ENCODE measurements around the gene SNX27. TPM values are rescaled to one million over a fixed set of nuclear protein-coding genes. Genes with fewer than 3 reads are reported as not detected.
A peak's percentile ranks its signal among the peaks of the same experiment; 100 is the strongest.
"Not testable (repeated sequence)": the region's sequence is repeated elsewhere in the genome, so short reads cannot be mapped to it uniquely, and the experiment has no call there.

The SNX27 gene
- total RNA-seq, 3 donors from 2014 or later: 25.8 to 29.3 (median 26.1) TPM

GRCh38 chr1:151638812-151639211 lies 27.0 kb downstream of the SNX27 start:
- H3K4me3 Mint-ChIP-seq: no peak overlapping the region
- H3K9me3 Mint-ChIP-seq: no peaks in the 10 kb centered on the region
- peaks cover 14% of the 10 kb centered on the region for H3K36me3 Mint-ChIP-seq (ENCODE audit: insufficient read depth)
- no peaks in the 10 kb centered on the region for H3K27me3 Mint-ChIP-seq (ENCODE audit: low read depth)
- ATAC-seq (no peak), DNase-seq (no peak)
- peaks cover 8% of the 10 kb centered on the region for H3K4me1 Mint-ChIP-seq (ENCODE audit: low read depth)

- H3K36me3 Mint-ChIP-seq (ENCODE audit: insufficient read depth): peaks cover 18% of the 10 kb centered on the region
- DNase-seq (no peak), ATAC-seq (no peak)
- no peaks in the 10 kb centered on the region for H3K9me3 Mint-ChIP-seq
- no peaks in the 10 kb centered on the region for H3K27me3 Mint-ChIP-seq (ENCODE audit: low read depth)
- H3K4me3 Mint-ChIP-seq: no peak overlapping the region
- H3K4me1 Mint-ChIP-seq (ENCODE audit: low read depth): peaks cover 8% of the 10 kb centered on the region
Observed at GRCh38 chr1:151639466-151639865, 27.6 kb downstream of the SNX27 start.

- ATAC-seq: peak in 1 of 2 donors; percentile 46
- Mint-ChIP-seq H3K27me3 (ENCODE audit: low read depth) (no peaks in the 10 kb centered on the region), H3K36me3 (ENCODE audit: insufficient read depth) (peaks cover 24% of the 10 kb centered on the region), H3K9me3 (no peaks in the 10 kb centered on the region), H3K4me1 (ENCODE audit: low read depth) (peaks cover 14% of the 10 kb centered on the region), H3K4me3 (no peak overlapping the region)
- no peak for DNase-seq
Observed at GRCh38 chr1:151641229-151641628, 29.4 kb downstream of the SNX27 start.

- H3K36me3 Mint-ChIP-seq (ENCODE audit: insufficient read depth): peaks cover 28% of the 10 kb centered on the region
- not testable (repeated sequence) for ATAC-seq; DNase-seq; H3K9me3 Mint-ChIP-seq; H3K4me3 Mint-ChIP-seq; H3K27me3 Mint-ChIP-seq (ENCODE audit: low read depth)
- H3K4me1 Mint-ChIP-seq (ENCODE audit: low read depth): peaks cover 14% of the 10 kb centered on the region
Observed at GRCh38 chr1:151643085-151643484, 31.2 kb downstream of the SNX27 start.

GRCh38 chr1:151644001-151644400 lies 32.2 kb downstream of the SNX27 start:
- peaks cover 14% of the 10 kb centered on the region for H3K4me1 Mint-ChIP-seq (ENCODE audit: low read depth)
- DNase-seq: no peak
- H3K27me3 Mint-ChIP-seq (ENCODE audit: low read depth): no peaks in the 10 kb centered on the region
- H3K4me3 Mint-ChIP-seq: no peak overlapping the region
- no peak for ATAC-seq
- H3K36me3 Mint-ChIP-seq (ENCODE audit: insufficient read depth): peaks cover 26% of the 10 kb centered on the region
- peaks cover 5% of the 10 kb centered on the region for H3K9me3 Mint-ChIP-seq

GRCh38 chr1:151653397-151653796 lies 41.5 kb downstream of the SNX27 start:
- H3K9me3 Mint-ChIP-seq: no peaks in the 10 kb centered on the region
- ATAC-seq (no peak), DNase-seq (no peak)
- peaks cover 13% of the 10 kb centered on the region for H3K4me1 Mint-ChIP-seq (ENCODE audit: low read depth)
- no peaks in the 10 kb centered on the region for H3K27me3 Mint-ChIP-seq (ENCODE audit: low read depth)
- H3K4me3 Mint-ChIP-seq: no peak overlapping the region
- H3K36me3 Mint-ChIP-seq (ENCODE audit: insufficient read depth): peaks cover 11% of the 10 kb centered on the region

- Mint-ChIP-seq H3K36me3 (ENCODE audit: insufficient read depth) (peaks cover 18% of the 10 kb centered on the region), H3K27me3 (ENCODE audit: low read depth) (no peaks in the 10 kb centered on the region), H3K4me3 (no peak overlapping the region), H3K9me3 (no peaks in the 10 kb centered on the region), H3K4me1 (ENCODE audit: low read depth) (peaks cover 13% of the 10 kb centered on the region)
- ATAC-seq (no peak), DNase-seq (no peak)
Observed at GRCh38 chr1:151655371-151655770, 43.5 kb downstream of the SNX27 start.

- Mint-ChIP-seq H3K9me3 (no peaks in the 10 kb centered on the region), H3K4me3 (no peak overlapping the region), H3K27me3 (ENCODE audit: low read depth) (no peaks in the 10 kb centered on the region), H3K4me1 (ENCODE audit: low read depth) (peaks cover 8% of the 10 kb centered on the region), H3K36me3 (ENCODE audit: insufficient read depth) (peaks cover 35% of the 10 kb centered on the region)
- no peak for ATAC-seq
- DNase-seq: no peak
Observed at GRCh38 chr1:151661751-151662150, 49.9 kb downstream of the SNX27 start.

GRCh38 chr1:151668090-151668489 lies 56.2 kb downstream of the SNX27 start:
- no peak overlapping the region for H3K4me3 Mint-ChIP-seq
- no peak for ATAC-seq
- no peaks in the 10 kb centered on the region for H3K4me1 Mint-ChIP-seq (ENCODE audit: low read depth)
- H3K9me3 Mint-ChIP-seq: peaks cover 5% of the 10 kb centered on the region
- H3K27me3 Mint-ChIP-seq (ENCODE audit: low read depth): no peaks in the 10 kb centered on the region
- DNase-seq: no peak
- H3K36me3 Mint-ChIP-seq (ENCODE audit: insufficient read depth): peaks cover 40% of the 10 kb centered on the region

- not testable (repeated sequence) for ATAC-seq, DNase-seq
Observed at GRCh38 chr1:151670036-151670675, 58.3 kb downstream of the SNX27 start.

GRCh38 chr1:151673407-151673806 lies 61.6 kb downstream of the SNX27 start:
- ATAC-seq (no peak), DNase-seq (no peak)
- H3K4me1 Mint-ChIP-seq (ENCODE audit: low read depth): no peaks in the 10 kb centered on the region
- H3K4me3 Mint-ChIP-seq: no peak overlapping the region
- H3K36me3 Mint-ChIP-seq (ENCODE audit: insufficient read depth): peaks cover 41% of the 10 kb centered on the region
- H3K9me3 Mint-ChIP-seq: peaks cover 5% of the 10 kb centered on the region
- no peaks in the 10 kb centered on the region for H3K27me3 Mint-ChIP-seq (ENCODE audit: low read depth)

More at GRCh38 chr1:151670036-151670675, 58.3 kb downstream of the SNX27 start:
- H3K4me1 Mint-ChIP-seq (ENCODE audit: low read depth); H3K9me3 Mint-ChIP-seq; H3K4me3 Mint-ChIP-seq; H3K27me3 Mint-ChIP-seq (ENCODE audit: low read depth): not testable (repeated sequence)
- H3K36me3 Mint-ChIP-seq (ENCODE audit: insufficient read depth): peaks cover 38% of the 10 kb centered on the region

GRCh38 chr1:151680391-151680790 lies 68.5 kb downstream of the SNX27 start:
- H3K9me3 Mint-ChIP-seq: no peaks in the 10 kb centered on the region
- DNase-seq: no peak
- H3K4me1 Mint-ChIP-seq (ENCODE audit: low read depth): no peaks in the 10 kb centered on the region
- no peak for ATAC-seq
- H3K4me3 Mint-ChIP-seq: no peak overlapping the region
- peaks cover 15% of the 10 kb centered on the region for H3K36me3 Mint-ChIP-seq (ENCODE audit: insufficient read depth)
- H3K27me3 Mint-ChIP-seq (ENCODE audit: low read depth): no peaks in the 10 kb centered on the region

- DNase-seq (no peak), ATAC-seq (no peak)
- no peak overlapping the region for H3K4me3 Mint-ChIP-seq
- peaks cover 15% of the 10 kb centered on the region for H3K36me3 Mint-ChIP-seq (ENCODE audit: insufficient read depth)
- no peaks in the 10 kb centered on the region for H3K4me1 Mint-ChIP-seq (ENCODE audit: low read depth)
- H3K27me3 Mint-ChIP-seq (ENCODE audit: low read depth): no peaks in the 10 kb centered on the region
- H3K9me3 Mint-ChIP-seq: no peaks in the 10 kb centered on the region
Observed at GRCh38 chr1:151680826-151681225, 69.0 kb downstream of the SNX27 start.

- H3K4me3 Mint-ChIP-seq: no peak overlapping the region
- H3K4me1 Mint-ChIP-seq (ENCODE audit: low read depth): no peaks in the 10 kb centered on the region
- no peaks in the 10 kb centered on the region for H3K9me3 Mint-ChIP-seq
- ATAC-seq (no peak), DNase-seq (no peak)
- H3K27me3 Mint-ChIP-seq (ENCODE audit: low read depth): no peaks in the 10 kb centered on the region
- peaks cover 18% of the 10 kb centered on the region for H3K36me3 Mint-ChIP-seq (ENCODE audit: insufficient read depth)
Observed at GRCh38 chr1:151681923-151682322, 70.1 kb downstream of the SNX27 start.

- H3K27me3 Mint-ChIP-seq (ENCODE audit: low read depth); DNase-seq; H3K9me3 Mint-ChIP-seq; ATAC-seq; H3K4me3 Mint-ChIP-seq; H3K4me1 Mint-ChIP-seq (ENCODE audit: low read depth): not testable (repeated sequence)
- peaks cover 19% of the 10 kb centered on the region for H3K36me3 Mint-ChIP-seq (ENCODE audit: insufficient read depth)
Observed at GRCh38 chr1:151682901-151683300, 71.1 kb downstream of the SNX27 start.
